Measurements from ENCODE around the gene MYL12B. TPM values are rescaled to one million over a fixed set of nuclear protein-coding genes. Genes with fewer than 3 reads are reported as not detected.
A peak's percentile ranks its signal among the peaks of the same experiment; 100 is the strongest.

The MYL12B gene
- total and polyA plus RNA-seq, 12 donors: 153 to 457 (median 198) TPM

DNA sequence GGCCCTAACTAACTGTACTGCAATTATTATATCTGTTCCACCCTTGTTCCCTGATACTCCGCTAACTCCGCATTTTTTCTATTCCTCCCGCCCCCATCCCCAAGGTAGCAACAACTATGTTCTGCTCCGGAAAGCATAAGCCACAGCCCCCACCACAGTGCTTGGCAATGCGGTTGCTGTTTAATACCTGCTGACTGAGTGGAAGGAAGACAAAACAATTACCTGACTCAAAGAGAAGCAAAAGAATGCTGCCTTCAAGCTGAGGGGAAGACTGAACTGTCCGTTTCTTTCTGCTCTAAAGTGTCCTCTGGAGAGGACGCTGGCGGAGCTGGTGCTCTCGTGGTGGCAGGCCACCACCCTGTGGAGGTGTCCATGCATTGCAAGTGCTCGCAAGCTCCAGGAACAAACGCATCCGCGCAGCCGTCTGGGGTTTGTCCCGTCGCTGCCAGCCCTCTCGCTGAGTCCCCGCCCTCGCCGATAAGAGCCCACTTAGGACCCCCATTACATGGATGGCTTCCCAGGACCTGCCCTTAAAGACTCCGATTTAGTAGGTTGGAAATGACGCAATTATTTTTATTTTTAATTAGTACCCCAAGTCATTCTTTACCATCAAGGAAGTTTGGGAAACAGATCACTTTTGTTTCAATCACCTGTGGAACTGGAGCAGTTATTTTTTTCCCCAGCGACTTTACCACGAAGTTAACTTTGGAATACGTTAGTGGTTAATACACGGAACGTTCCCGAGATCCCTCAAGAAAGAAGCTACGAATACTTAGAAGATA, 15.9 kb upstream of the MYL12B start:
- 1 to 2% methylated on average over 29 of the region's 29 CpGs for WGBS, 2 donors
- TF ChIP-seq, protein P1, sequence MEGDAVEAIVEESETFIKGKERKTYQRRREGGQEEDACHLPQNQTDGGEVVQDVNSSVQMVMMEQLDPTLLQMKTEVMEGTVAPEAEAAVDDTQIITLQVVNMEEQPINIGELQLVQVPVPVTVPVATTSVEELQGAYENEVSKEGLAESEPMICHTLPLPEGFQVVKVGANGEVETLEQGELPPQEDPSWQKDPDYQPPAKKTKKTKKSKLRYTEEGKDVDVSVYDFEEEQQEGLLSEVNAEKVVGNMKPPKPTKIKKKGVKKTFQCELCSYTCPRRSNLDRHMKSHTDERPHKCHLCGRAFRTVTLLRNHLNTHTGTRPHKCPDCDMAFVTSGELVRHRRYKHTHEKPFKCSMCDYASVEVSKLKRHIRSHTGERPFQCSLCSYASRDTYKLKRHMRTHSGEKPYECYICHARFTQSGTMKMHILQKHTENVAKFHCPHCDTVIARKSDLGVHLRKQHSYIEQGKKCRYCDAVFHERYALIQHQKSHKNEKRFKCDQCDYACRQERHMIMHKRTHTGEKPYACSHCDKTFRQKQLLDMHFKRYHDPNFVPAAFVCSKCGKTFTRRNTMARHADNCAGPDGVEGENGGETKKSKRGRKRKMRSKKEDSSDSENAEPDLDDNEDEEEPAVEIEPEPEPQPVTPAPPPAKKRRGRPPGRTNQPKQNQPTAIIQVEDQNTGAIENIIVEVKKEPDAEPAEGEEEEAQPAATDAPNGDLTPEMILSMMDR (IDR thresholded peaks at IDR 0.05): peak; percentile 90 to 98 (median 96)
- DNase-seq (peak; percentile 88 to 90), ATAC-seq (peak; percentile 60 to 85 (median 76))
- Histone ChIP-seq H3K27me3 (no peaks in the 10 kb centered on the region), H3K4me3 (peak overlapping the region; percentile 27 to 95 (median 90)), H3K4me1 (peaks cover 0 to 54% (median 37%) of the 10 kb centered on the region in 9 donors), H3K36me3 (peaks cover 0 to 15% (median 0%) of the 10 kb centered on the region in 9 donors), H3K9me3 (peaks cover 0 to 4% (median 0%) of the 10 kb centered on the region in 11 donors), H3K27ac (peak overlapping the region; percentile 98 to 100 (median 99))
- intact Hi-C loops (cut with DNase I): loop anchor here (1.0 to 10.0 kb wide), 17 partner anchors 27 to 314 kb away; partner anchors contain the start of genes LPIN2 (in 2 of the 10) and MYOM1 (in 2 of the 10)

DNA sequence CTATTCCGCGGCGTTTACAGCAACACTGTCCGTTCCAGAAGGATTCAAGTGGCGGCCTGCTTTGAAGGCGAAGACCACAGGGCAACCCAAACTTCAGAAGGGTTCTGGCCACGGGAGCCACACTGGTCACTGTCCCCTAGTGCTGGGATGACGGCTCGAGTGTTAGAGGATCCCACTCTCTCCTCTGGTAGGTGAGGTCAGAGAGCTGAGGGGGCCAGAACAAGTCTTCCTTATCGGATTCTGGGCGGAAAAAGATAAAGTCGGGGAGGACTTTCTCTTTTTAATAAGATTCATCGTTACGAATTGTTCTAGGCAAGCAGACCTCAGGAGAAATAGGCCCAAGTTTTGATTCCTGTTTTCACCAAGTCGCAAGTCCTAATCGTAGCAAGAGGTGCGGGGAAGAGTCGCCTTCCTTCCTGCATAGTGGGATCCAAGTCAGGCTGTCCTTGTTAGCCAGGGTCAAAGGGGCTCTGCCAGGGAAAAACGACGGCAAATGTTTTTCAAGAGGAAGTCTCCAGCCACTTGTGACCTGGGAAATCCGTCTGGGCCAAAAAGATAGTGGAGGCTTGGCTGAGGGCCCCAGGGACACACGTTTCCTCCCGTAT, 15.2 kb upstream of the MYL12B start:
- WGBS, 2 donors: 1 to 2% methylated on average over 23 of the region's 23 CpGs
- DNase-seq (peak; percentile 26 to 59), ATAC-seq (peak; percentile 9 to 55 (median 21))
- H3K27ac ChIP-seq: peak overlapping the region; percentile 98 to 100 (median 99)
- H3K36me3 ChIP-seq: peaks cover 0 to 15% (median 0%) of the 10 kb centered on the region in 9 donors
- H3K27me3 ChIP-seq: no peaks in the 10 kb centered on the region
- H3K4me1 ChIP-seq: peaks cover 0 to 61% (median 44%) of the 10 kb centered on the region in 9 donors
- no peaks in the 10 kb centered on the region for H3K9me3 ChIP-seq
- peak overlapping the region; percentile 27 to 95 (median 90) for H3K4me3 ChIP-seq
- intact Hi-C loops (cut with DNase I): loop anchor here (1.0 to 10.0 kb wide), 18 partner anchors 28 to 314 kb away; partner anchors contain the start of genes LPIN2 (in 3 of the 10) and MYOM1 (in 2 of the 10)
- TF ChIP-seq, protein P1 (IDR thresholded peaks at IDR 0.05): no peak

DNA sequence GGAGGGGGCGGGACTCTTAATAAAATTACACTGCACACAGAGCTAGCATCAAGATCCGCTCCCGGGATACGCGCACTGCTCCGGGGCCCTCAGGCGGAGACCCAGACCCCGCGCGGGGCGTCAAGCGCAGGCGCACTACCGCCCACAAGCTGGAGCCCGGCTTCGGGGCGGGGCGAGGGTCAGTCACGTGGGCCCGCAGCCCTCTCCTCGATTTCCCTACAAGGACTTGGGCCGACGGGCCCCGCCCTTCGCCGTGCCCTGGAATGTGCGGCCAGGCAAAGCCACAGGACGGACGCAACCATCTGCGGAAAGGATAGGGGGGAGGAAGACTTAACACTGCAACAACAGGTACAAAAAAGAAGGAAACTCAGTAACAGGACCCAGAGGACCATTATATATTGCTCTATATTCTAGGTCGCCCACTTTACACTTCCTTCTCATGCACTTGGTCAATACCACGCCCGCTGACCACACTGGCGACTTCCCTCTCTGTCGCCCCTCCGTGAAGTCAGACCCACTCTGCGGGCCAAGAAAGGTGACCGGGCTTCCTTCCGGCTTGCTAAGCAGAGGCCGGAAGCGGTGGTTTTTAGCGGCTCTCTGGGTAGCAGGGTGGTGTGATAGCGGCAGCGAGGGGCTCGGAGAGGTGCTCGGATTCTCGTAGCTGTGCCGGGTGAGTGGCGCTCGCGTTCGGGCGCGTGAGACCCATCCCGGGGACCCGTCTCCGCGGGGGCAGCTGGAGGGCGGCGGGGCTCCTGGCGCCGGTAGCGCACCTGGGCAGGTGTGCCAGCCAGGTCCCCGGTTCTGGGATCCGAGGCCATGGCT, 14.5 kb upstream of the MYL12B start, which contains the start of gene MYL12A:
Gene MYL12A, plus strand, starts transcription at position 562 of the 822 bp plus-strand sequence. CDS start 5,447 bp downstream, outside the sequence.
- peak within 1 kb of the TSS; percentile 98 to 100 (median 99) for H3K27ac ChIP-seq
- ATAC-seq (peak; percentile 84 to 94 (median 88)), DNase-seq (peak; percentile 97 to 99)
- H3K36me3 ChIP-seq: peaks cover 0 to 18% (median 0%) of the 10 kb centered on the region in 9 donors
- H3K4me3 ChIP-seq: peak within 1 kb of the TSS; percentile 80 to 95 (median 90)
- no peaks in the 10 kb centered on the region for H3K9me3 ChIP-seq
- peaks cover 0 to 69% (median 51%) of the 10 kb centered on the region in 9 donors for H3K4me1 ChIP-seq
- TF ChIP-seq, protein P1 (IDR thresholded peaks at IDR 0.05): no peak
- H3K27me3 ChIP-seq: no peaks in the 10 kb centered on the region
- intact Hi-C loops (cut with DNase I): loop anchor here (1.0 to 10.0 kb wide), 17 partner anchors 29 to 315 kb away; partner anchors contain the start of genes LPIN2 (in 3 of the 10) and MYOM1 (in 2 of the 10)
- 0 to 1% methylated on average over 65 of the region's 65 CpGs for WGBS, 2 donors

Measured in heart right ventricle (tissue), 16 donors.